ENCODE data around the gene NANOS3.
"Not testable (repeated sequence)": the region's sequence is repeated elsewhere in the genome, so short reads cannot be mapped to it uniquely, and the experiment has no call there.

Gene NANOS3

DNA sequence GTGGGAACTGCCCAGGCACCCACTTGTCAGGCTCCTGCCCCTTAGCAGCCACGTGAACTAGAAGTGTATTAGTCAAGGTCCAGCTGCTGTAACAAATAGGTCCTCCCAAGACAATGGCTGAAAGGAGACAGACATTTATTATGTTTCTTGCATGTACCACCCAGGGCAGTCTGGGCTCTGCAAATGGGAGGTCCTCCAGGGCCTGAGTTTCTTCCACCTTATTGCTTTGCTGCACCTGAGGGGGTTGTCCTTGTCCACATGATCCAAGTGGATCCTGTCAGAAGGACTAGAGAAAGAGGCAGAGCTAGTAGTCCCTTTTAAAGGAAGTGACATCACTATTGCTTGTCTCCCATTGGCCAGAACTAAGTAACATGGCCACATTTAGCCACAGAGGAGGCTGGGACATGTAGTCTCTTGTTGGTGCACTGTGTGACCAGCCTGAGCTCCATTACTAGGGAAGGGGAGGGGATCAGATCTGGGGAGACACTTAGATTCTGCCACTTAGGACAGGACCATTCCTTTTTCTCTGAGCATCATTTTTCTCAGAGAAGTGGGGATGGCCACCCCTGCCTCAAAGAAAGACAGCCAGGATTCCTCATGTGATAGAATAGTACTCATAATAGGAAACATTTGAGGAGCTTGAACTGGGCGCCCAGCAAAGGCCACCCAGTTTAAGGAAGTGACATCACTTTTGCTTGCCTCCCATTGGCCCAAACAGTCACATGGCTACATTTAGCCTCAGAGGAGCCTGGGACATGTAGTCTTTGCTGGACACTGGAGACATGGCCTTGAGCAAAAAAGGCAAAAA is 44.2 kb downstream of the NANOS3 start:
- no peak for DNase-seq (ENCODE audit: low read depth)

DNA sequence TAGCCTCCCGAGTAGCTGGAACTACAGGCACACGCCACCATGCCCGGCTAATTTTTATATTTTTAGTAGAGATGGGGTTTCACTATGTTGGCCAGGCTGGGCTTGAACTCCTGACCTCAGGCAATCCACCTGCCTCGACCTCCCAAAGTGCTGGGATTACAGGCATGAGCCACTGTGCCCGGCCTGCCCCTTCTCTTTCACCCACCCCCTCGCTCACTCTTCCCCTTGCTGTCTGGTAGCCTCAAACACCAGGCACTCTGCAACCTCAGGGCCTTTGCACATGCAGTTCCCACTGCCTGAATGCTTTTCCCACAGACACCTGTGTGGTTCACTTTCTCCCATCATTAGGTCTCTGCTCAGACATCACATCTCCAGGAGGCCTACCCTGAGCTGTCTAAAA is 45.2 kb downstream of the NANOS3 start:
- not testable (repeated sequence) for DNase-seq (ENCODE audit: low read depth)

DNA sequence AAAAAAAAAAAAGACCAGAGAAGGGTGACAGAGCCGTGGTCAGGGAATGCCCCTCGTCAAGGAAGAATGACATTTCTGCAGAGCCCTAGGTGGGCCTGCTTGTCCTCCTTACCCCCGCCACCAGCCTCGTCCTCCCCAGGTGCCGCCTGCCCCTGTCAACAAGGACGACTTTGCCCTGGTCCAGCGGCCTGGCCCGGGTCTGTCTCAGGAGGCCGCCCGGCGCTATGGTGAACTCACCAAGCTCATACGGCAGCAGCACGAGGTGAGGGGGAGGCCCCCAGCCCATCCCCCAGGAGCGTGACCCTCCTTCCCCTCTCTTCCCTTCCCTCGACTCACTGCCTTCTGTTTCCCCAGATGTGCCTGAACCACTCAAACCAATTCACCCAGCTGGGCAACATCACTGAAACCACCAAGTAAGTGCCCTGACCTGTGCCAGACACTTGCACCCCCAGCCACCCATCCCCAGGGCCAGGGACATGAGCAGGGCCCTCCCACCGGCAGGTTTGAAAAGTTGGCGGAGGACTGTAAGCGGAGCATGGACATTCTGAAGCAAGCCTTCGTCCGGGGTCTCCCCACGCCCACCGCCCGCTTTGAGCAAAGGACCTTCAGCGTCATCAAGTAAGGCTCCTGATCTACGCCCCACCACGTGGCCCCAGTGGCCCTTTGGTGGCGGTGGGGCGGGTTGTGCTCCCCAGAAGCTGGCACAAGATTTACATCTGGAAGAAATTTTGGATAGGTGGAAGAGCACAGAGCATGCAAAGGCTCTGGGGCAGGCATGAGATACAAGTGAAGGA is 46.5 kb downstream of the NANOS3 start:
- DNase-seq (ENCODE audit: low read depth) = no peak

DNA sequence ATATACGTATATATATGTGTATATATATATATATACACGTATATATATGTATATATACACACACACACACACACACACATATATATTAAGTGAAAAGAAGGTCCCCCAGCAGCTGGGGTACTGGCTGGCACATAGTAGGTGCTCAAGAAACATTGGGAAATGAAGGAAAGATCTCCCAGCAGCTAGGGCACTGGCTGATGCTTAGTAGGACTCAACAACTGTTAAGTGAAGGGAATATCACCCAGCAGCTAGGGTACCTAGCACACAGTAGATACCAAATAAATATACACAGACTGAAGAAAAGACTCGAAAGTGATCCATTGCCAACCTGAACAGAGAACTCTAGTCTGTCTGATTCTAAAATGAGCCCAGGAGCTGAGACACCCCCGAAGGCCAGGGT is 49.1 kb downstream of the NANOS3 start:
- no peak for DNase-seq (ENCODE audit: low read depth)

DNA sequence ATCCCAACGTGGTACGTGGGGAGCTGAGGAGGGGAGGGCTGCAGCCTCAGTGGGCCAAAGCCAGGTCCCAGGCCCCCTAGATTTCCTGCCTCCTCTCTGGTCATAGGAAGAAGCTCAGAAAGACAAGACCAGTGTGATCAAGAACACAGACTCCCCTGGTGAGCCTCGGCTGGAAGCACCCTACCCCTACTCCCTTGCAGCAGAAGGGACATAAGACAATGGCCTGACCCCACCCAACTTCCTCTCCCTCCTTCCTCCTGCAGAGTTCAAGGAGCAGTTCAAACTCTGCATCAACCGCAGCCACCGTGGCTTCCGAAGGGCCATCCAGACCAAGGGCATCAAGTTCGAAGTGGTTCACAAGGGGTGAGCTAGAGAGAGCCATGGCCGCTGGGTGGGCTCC is 49.8 kb downstream of the NANOS3 start:
- DNase-seq (ENCODE audit: low read depth) = no peak

DNA sequence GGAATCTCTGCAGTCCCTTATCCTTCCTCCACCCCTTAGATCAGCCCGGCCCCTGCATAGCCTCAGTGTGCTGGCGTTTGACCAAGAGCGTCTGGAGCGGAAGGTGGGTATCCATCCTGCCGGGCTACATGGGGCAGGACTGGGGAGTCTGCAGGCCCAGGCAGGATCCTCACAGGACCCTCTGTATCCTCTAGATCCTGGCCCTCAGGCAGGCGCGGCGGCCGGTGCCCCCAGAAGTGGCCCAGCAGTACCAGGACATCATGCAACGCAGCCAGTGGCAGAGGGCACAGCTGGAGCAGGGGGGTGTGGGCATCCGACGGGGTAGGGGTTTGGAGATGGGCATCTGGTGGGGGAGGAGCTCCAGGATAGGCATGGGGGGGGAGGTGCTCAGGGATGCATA is 52.4 kb downstream of the NANOS3 start:
- DNase-seq (ENCODE audit: low read depth) = no peak

DNA sequence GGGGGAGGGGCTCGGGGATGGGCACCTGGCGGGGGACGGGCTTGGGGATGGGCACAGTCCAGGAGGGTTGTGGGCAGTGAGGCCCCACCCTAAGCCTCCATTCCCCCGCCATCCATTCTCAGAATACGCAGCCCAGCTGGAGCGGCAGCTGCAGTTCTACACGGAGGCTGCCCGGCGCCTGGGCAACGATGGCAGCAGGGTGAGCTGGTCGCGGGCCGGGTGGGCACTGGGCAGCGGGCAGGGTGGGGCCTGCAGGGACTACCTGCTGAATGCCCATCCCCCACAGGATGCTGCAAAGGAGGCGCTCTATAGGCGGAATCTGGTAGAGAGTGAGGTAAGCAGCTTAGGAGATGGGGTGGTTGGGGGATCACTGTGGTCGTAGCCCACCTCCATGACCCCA is 53.0 kb downstream of the NANOS3 start:
- no peak for DNase-seq (ENCODE audit: low read depth)

All from stimulated activated CD8-positive, alpha-beta memory T cell treated with anti-CD3 and anti-CD28 coated beads, Interleukin-15, amount 100 ng/mL, for 1 hour (primary cell).